Stimulated activated CD4-positive, alpha-beta T cell treated with anti-CD3 and anti-CD28 coated beads, TNF-alpha, amount 100 ng/mL, for 48 hours (primary cell): ENCODE measurements around the gene ZBTB33.

ENCODE experiments used
- DNase-seq, 3 donors: peaks; one replicate each; pipeline ENCODE4 v3.0.0-alpha.2; 2020; ENCODE audit warnings: low read depth in 3 of 3

Gene ZBTB33

GRCh38 chrX:120264341-120264740, 13.7 kb downstream of the ZBTB33 start:
- no peak for DNase-seq

DNA sequence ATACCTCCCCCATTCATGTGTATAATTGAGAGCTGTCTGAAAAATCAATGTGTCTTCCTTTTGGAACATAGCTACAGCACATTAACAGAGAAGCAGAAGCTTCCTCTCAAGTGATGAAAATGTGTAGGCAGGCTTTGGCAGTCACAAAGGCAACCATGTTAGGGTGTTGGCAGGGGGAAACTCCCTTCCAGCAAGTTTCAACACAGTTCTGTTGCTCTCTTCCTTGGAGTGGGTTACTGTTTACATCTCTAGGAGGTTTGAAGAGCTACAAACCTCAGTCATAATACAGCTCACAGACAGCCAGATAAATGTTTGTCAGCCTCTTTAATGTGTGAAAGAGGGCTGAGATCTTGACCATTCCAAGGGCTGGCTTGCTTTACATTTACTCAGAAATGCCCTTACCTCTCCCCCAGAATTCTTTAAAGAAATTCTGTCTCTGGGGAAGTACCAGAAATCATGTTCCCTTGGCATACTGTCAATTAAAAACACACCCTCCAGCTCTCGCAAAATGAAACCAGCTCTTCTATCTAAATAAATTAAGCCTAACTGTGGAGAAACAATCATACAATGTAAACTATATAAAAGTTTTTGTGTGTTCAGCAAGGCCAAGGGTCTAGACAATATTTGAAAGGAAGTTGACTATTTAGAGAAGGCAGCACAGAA, 18.9 kb downstream of the ZBTB33 start:
- no peak for DNase-seq

- DNase-seq = no peak
Observed at GRCh38 chrX:120270567-120270966, 20.0 kb downstream of the ZBTB33 start.

GRCh38 chrX:120271218-120271617, 20.6 kb downstream of the ZBTB33 start:
- no peak for DNase-seq

DNA sequence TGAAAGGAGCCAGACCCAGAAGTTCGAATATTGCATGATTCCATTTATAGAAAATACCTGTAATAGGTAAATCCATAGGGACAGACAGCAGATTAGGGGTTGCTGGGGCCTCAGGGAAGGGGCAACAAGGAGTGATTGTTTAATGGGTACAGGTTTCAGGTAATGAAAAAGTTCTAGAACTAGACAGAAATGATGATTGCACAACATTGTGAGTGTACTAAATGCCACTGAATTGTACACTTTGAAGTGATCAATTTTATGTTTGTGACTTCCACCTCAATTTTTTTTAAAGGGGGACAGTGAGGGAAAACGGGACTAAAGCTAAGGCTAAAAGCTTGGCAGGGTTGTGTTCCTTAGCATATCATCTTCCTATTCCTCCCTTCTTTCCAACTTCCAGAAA, 23.5 kb downstream of the ZBTB33 start:
- DNase-seq = no peak

DNA sequence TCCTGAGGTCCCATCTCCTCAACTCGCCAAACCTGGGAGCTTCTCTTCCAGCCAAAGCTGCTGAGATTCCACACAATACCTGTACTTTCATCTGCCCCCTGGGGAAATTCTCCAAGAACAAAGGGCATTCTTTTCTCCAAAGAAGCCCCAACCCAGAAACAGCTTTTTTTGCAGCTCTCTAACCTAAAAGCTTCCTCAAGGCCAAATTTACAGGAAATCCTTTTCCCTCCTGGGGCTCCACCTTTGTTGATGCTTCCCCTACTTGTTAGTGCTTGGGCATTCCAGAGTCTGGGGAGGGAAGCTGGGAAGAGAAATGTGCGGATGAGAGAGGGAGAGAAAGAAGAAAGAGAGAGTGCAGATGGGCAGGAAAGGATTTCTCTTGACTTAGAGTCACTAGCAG, 24.3 kb downstream of the ZBTB33 start:
- no peak for DNase-seq

GRCh38 chrX:120281021-120281624, 30.5 kb downstream of the ZBTB33 start:
- DNase-seq = no peak

DNA sequence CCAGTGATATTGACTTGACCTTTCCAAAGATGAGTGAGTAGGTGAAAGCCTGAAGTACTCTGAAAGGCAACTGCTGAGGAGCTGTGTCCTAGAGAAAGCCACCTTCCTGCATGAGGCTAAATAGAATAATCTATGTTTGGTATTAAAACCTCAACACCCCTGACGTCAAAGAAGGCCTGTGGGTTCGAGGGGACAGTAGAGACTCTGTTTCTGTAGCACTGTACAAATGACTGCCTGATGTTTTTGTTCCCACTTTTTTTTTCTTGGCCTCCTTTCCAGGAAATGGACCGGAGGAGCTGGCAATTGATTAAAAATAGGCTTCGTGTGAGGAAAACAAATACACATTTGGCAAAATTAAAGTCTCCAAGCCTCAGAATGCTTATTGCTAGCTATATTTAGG, 31.1 kb downstream of the ZBTB33 start:
- DNase-seq = no peak

DNA sequence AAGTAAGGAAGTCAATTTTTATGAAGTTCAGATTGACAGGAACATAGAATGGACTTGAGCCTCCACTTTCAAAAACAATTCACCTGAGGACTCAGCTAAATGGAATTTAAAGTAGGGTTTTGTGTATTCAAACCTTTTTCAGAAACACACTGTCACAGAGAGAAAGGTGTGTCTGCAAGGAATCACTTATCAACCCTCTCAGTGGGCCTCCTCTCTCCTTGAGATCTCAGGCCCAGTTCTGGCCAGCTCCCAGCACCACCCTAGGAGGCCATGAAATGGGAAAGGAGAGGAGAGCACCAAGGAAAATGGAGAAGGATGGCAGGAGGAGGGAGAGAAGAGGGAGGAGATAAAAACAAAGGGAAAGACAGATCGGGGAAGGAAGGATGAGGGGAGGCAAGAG, 32.1 kb downstream of the ZBTB33 start:
- no peak for DNase-seq

DNA sequence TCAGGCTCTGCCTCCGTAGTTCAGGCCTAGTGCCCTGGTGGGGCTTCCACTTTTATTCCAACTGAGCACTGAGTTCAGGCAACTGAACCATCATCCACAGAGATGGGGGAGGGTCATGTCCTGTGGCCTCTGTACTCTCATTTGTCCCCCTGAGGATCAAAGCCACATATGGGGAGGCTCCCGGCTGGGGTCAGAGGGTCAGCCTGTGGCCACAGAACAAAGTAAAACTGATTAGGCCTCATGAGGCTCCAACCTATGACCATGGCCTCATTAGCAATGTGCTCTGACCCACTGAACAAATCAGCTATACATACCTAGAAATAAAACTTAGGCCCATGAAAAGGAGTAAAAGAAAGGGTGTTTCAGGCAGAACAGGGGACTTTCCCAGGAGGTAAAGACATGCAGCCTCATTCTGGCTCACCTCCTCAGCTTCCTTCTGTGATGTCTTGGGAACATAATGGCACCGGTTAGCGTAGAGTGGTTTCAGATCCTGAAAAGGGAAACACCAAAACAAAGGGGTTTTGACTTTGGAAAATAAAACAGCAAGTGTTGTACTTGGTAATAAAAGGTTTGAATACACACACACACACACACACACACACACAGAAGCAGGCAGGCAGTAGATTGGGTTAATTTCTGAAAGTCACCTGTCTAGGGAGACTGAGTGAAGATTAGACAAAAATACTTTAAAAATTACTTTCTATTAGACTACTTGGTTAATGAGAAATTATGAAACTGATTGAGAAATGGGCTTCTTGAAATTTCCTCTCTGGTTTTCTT, 36.3 kb downstream of the ZBTB33 start:
- no peak for DNase-seq

DNA sequence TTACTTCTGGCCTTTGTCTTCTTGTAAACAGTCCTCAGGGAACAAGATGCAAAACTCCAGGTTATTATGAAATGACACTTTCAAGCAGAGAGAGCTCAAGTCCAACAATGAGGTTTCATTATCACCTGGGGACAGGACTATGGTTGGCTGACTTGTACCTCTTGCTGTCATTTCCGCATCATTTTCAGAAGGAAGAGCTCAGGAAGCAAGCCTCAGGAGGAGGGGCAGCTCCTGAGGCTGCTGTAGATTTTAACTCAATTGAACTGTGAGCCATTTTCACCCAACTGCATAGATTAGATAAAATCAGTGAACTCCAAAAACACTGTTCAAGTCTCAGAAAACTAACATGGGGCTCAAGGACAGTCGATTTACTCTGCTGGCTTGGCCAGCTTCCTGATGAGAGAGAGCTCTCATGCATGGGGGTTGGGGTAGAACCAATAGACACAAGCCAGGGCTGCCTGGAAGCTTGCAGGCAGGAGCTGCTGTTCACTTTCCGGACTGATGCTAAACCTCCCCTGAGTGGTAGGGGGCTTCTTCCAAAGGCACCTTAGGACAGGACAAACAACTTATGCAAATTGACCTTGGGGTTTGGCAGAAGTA, 37.0 kb downstream of the ZBTB33 start:
- DNase-seq = no peak

DNA sequence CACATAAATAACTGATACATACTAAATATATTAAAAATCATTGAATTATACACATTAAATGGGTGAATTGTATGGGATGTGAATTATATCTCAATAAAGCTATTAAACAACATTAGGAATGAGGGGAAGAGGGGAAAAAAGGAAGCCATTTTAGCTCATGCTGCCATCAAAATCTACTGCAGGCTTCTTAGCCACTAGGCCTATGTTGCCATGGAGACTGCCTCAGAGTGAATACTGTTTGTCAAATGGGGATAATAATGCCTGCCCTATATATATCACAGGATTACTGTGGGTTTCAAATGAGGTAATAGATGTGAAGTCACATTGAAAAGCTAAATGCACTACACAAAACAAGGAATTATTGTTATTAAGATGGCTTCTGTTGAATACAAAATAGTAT, 39.5 kb downstream of the ZBTB33 start:
- DNase-seq = no peak

DNA sequence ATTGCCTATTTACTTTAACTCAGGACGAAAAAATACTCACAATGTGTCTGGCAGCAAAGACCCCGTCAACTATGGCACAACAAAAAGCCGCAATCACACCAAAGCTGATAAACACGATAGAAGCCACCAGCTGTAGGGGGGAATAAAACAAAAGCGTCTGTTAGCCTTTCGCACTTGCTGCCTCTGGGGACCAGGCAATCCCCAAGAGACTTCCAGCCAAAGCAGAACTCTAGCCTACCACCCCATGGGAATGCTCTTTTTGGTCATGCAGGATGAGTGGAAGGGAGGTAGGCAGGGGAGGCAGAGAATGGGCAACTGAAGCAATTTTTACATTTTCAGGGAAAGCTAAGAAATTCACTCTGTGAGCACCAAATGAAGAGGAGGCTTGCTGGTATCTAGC, 40.6 kb downstream of the ZBTB33 start:
- no peak for DNase-seq

GRCh38 chrX:120293015-120293414, 42.4 kb downstream of the ZBTB33 start:
- DNase-seq = no peak

GRCh38 chrX:120294651-120295050, 44.0 kb downstream of the ZBTB33 start:
- no peak for DNase-seq

DNA sequence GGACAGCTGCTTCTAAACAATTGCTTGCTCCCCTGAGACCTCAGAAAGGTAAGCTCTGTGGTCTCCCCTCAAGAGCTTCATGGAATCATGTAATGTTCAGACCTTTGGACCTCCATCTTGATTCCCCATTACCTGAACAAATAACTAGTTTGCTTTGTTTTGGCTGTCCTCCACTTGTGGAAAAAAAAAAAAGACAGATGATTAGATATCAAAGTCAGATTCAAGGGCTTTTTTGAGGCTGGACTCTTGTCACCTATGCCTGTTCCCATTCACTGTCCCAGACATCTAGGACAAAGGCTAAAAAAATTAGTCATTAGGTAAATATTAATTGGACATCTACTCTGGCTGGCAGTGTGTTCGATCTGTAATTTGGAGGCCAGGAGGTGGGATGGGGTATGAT, 47.3 kb downstream of the ZBTB33 start:
- DNase-seq = no peak

DNA sequence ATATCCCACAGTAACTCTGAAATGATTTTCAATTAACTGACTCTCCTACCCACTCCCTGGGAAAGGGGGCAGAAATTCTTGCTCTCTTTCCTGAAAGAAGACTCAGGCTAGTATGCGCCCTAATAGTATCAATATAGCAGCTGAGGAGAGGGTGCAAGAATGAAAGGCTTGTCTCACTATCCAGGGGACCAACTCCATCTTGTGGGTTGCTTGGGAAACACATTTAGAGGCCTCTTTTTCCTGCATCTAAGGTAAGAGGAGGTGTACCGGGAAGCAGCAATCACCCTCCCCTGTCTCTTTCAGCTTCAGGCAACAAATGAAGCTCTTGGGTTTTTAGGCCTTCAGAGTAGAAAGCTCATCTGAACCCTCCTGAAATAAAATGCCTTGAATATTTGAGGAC, 49.3 kb downstream of the ZBTB33 start:
- no peak for DNase-seq

DNA sequence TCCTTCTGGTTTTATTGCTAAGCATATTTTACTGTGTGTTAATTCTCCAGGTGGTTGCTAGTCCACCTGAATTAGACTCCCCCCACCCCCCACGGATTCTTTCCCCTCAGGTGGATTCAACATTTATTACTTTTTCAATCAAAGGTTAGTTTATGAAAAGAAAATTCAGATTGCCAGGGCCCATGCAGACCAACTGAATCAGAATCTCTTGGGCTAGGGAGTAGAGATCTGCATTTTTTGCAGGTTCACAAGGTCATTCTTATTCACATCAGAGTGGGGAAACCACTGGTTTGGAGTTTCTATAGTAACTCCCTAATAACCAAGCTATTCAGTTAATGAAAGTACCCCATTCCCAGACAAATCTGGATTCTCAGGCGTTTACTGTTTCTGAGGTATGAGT, 50.9 kb downstream of the ZBTB33 start:
- no peak for DNase-seq

DNA sequence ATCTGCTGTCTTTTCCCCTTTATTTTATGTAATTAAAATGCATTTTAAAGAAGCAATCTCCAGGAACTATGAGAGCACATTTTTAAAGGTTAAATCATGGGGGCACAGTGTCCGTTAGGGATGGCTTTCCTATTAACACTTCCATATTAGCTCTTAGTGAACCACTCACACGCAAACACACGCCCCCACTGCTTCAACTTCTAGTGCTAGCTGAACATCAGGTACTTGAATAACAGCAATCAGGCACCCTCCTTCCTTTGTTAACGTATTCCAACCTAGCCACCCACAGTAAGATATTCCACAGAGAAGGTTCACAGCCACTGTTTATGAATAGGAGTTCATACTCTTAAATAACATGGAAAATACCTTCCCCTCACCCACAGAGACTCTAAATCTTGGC, 51.3 kb downstream of the ZBTB33 start:
- DNase-seq = no peak

GRCh38 chrX:120302434-120302833, 51.8 kb downstream of the ZBTB33 start:
- no peak for DNase-seq

- no peak for DNase-seq
Observed at GRCh38 chrX:120304256-120304655, 53.6 kb downstream of the ZBTB33 start.

- no peak for DNase-seq
Observed at GRCh38 chrX:120305531-120306141, 55.0 kb downstream of the ZBTB33 start.
